ENCODE data around the gene CREM.

The CREM gene

GRCh38 chr10:35219891-35220890, 93.5 kb downstream of the CREM start:
- DNase-seq (ENCODE audit: low spot score) = no peak

DNA sequence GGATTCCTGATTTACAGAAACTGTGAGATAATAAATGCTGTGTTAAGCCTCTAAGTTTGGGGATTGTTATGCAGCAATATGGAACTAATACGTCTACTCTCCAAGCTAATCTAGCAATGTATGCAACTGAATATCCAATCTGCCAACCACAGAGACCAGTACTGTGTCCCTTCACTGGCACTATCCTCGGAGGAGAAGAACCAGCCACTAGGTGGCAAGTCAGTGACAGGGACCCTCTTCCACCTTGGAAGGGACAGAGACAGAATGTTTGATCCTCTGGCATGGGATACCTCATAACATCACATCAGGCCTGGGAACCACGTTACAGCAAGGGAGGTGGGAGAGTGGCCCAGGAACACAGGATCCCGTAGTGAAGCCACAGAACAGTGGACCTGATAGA, 96.4 kb downstream of the CREM start:
- no peak for DNase-seq (ENCODE audit: low spot score)

DNA sequence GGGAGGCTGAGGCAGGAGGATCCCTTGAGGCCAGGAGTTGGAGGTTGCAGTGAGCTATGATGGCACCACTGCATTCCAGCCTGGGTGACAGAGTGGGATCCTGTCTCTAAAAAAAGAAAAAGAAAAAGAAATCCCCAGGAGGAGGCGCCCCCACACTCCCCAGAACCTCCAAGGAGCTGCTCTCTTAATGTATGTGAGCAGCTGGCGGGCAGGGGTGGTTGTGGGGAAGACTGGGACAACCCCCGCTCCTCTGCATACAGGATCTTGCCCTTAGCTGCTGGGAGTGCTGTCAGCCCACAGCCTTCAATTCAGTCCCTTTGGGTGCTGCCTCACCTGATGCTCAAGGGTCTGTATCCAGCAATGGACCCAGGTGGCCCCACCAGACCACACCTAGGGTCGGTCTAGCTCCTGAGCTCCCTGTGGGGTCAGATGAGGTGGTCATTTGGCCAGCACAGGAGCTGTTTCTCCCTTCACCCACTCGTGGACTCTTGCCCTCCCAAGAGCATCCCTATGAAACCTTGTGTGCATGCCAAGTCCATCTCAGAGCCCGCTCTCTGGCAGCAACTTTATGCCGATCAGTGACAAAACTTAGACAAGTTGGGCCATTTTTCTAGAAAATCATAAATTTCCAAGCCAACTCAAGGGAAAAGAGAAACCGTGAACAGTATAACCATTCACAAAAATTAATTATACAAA, 97.5 kb downstream of the CREM start:
- no peak for DNase-seq (ENCODE audit: low spot score)

DNA sequence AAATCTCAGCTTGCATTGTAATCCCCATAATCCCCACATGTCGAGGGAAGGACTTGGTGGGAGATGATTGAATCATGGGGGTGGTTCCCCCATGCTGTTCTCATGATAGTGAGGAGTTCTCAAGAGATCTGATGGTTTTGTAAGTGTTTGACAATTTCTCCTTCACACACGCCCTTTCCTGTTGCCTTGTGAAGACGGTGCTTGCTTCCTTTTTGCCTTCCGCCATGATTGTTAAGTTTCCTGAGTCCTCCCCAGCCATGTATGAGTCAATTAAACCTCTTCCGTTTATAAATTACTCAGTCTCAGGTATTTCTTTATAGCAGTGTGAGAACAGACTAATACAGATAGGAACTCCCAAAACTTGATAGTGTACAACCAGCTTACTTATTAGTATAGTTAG, 98.6 kb downstream of the CREM start:
- DNase-seq (ENCODE audit: low spot score) = no peak

GRCh38 chr10:35226507-35226906, 99.9 kb downstream of the CREM start:
- DNase-seq (ENCODE audit: low spot score) = no peak

- no peak for DNase-seq (ENCODE audit: low spot score)
These were observed 101.4 kb downstream of the CREM start for GRCh38 chr10:35228058-35228457.

DNA sequence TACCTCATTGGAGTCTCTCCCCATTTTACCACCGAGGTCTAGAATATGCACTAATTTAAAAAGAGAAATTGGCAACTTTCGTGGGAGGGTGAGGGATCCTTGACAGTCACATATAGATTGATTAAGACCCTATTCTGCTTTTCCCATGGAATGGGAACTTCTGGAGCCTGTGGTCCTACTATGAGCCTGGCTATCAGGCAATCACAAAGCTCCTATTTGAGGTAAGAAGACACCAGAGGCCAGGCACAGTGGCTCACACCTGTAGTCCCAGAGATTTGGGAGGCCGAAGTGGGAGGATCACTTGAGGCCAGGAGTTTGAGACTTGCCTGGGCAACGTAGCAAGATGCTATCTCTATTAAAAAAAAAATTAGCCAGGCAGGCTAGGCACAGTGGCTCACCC, 105.0 kb downstream of the CREM start:
- no peak for DNase-seq (ENCODE audit: low spot score)

DNA sequence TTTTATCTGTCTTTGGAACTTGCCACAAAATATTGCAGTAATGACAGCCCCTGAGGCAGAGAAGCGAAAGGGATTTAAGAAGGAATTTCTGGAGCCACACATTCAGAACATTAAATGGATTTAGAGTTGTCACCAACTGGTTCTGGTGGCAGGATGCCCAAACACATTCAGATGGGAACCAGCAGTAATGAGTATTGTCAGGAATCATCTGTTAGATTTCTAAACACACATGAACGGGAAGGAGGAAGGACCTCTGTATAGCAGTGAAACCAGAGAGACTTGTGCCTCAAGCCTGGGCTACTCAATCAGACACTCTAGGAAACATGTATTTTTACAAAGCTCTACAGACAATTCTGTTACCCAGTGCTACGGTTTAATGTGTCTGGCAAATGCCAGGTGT, 105.9 kb downstream of the CREM start:
- no peak for DNase-seq (ENCODE audit: low spot score)

- no peak for DNase-seq (ENCODE audit: low spot score)
These were observed 107.4 kb downstream of the CREM start for GRCh38 chr10:35234073-35234472.

DNA sequence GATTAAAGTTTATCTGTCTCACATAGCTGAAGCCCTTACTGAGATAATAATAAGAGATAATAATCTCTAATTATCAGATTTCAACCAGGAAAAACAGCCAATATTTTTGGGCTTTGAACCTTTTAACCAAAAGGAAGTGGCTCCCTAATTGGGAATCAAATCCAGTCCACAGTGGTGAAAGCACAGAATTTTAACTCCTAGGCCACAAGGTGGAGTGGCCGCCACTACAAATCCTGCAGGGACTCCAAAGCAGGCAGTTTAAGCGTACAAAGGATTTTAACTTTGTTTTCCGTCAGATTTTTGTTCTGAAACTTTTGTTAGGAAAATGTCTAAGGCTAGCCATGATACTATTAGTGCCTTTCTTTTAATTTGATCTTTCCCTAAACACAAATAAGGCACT, 110.1 kb downstream of the CREM start:
- peak; percentile 37 for DNase-seq (ENCODE audit: low spot score)

DNA sequence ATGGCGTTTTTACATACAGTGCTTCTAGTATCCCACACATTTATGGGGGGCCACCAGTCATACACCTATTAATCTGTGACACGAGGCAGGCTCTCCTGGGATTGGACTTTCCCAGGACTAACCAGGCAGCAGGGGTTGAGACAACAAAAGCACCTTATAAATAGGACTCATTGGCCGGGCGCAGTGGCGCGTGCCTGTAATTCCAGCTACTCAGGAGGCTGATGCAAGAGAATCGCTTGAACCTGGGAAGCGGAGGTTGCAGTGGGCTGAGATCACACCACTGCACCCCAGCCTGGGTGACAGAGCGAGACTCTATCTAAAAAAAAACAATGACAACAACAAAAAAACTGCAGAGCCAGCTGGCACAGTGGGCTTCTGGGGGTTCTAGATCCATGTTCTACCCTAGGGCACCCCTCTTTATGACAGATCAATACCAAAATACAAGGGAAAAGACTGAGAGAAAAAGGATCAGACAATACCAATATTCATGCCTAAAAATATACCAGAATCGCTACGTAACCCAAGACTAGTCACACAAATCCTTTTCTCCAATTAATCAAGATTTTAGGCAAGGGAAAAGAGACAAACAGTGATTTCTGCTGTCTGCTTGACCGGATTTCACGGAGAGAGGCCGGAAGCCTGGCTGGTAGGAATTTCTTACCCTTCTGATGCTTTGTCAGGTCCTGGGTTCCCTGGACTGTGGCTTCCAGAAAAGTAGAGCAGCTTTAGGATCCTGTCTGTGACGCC, 111.3 kb downstream of the CREM start:
- no peak for DNase-seq (ENCODE audit: low spot score)

DNA sequence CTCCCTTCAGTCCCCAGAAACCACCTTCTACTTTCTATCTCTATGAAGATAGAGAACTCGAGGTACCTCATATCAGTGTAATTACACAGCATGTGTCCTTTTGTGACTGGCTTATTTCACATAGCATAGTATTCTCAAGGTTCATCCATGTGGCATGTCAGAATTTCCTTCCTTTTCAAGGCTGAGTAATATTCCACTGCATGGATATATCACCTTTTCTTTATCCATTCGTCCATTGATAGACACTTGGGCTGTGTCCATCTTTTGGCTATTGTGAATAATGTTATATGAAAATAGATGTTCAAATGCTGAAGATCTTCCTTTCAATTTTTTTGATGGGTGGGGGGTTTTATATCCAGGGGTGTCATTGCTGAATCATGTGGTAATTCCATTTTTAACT, 117.9 kb downstream of the CREM start:
- DNase-seq (ENCODE audit: low spot score) = no peak

GRCh38 chr10:35246770-35247343, 120.2 kb downstream of the CREM start:
- no peak for DNase-seq (ENCODE audit: low spot score)

GRCh38 chr10:35251373-35252100, 124.9 kb downstream of the CREM start:
- DNase-seq (ENCODE audit: low spot score) = no peak

- DNase-seq (ENCODE audit: low spot score) = no peak
These were observed 130.7 kb downstream of the CREM start for GRCh38 chr10:35257057-35257983.

- DNase-seq (ENCODE audit: low spot score) = no peak
These were observed 133.2 kb downstream of the CREM start for GRCh38 chr10:35259769-35260397.

DNA sequence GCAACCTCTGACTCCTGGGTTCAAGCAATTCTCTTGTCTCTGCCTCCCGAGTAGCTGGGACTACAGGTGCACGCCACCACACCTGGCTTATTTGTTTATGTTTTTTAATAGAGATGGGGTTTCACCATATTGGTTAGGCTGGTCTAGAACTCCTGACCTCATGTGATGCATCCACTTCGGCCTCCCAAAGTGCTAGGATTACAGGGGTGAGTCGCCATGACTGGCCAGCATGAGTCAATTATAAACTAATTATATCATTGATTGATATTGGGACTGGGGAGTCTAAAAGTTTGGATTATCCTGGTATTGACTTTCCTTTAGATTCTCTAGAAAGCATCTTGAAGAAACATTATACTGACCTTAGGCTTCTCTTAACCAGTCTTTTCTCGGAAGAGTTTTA, 135.8 kb downstream of the CREM start:
- no peak for DNase-seq (ENCODE audit: low spot score)

All from HuH-7.5 (cell line).